ENCODE data around the gene ODAM. TPM values are rescaled to one million over a fixed set of nuclear protein-coding genes. Genes with fewer than 3 reads are reported as not detected.

Gene ODAM, protein sequence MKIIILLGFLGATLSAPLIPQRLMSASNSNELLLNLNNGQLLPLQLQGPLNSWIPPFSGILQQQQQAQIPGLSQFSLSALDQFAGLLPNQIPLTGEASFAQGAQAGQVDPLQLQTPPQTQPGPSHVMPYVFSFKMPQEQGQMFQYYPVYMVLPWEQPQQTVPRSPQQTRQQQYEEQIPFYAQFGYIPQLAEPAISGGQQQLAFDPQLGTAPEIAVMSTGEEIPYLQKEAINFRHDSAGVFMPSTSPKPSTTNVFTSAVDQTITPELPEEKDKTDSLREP
- total RNA-seq, result not detected in 2 replicates

DNA sequence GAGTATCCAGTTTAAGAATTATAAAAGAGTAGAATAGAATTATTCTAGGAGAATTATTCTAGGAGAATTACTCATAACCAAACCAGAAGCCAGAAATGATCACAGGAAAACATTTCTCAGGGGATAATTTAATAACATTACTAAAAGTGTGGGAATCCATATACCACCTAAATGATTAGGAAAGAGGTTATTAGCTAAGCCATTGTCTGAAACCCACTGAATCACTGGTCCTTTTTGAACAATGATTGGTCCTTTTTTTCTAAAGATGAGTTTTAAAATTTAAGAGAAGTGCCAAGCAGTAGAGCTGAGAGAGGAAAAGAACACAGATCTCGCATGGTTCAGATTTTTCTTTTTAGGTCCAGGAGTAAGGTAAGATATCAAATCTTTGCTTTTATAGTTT, at the start of gene ODAM:
Gene ODAM, plus strand, starts transcription at position 301 of the 400 bp plus-strand sequence. CDS start 819 bp downstream, outside the sequence.

DNA sequence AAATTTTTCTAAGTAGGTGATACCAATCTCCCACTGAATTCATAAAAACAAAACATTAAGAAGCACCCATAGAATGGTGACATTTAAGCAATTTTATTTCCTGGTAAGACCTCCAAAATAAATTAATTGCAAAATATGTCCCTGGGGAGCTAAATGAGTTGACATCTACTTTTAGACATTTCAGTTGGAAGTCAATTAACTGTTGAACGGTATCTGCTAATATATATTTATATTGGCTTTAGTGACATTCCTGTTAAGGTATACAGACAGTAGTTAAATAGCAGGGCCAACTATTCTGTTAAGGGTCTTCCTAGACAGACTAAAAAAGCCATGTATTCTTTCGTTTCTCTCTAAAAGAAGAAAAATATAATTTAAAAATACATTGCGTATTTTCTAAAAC, 41.6 kb upstream of the ODAM start, which contains the start of gene PRR27:
Gene PRR27, plus strand, starts transcription at position 301 of the 400 bp plus-strand sequence. CDS start 139 bp downstream, outside the sequence.

DNA sequence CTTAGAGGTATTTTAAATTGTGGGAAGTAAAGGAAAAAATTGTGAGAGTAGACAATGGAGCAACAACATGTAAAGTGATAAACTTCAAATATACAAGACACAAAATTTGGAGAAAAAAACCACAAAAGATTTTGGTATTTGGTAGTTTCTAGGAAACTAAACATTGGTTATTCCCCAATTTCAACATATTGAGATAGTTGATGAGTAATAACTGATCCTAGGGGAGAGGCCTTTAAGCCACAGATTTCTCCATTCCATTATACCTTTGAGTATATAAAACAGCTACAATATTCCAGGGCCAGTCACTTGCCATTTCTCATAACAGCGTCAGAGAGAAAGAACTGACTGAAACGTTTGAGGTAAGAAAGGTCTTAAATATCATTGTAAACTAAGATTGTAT, 30.3 kb downstream of the ODAM start, which contains the start of gene FDCSP:
Gene FDCSP, plus strand, starts transcription at position 301 of the 400 bp plus-strand sequence. CDS start 5,071 bp downstream, outside the sequence.

DNA sequence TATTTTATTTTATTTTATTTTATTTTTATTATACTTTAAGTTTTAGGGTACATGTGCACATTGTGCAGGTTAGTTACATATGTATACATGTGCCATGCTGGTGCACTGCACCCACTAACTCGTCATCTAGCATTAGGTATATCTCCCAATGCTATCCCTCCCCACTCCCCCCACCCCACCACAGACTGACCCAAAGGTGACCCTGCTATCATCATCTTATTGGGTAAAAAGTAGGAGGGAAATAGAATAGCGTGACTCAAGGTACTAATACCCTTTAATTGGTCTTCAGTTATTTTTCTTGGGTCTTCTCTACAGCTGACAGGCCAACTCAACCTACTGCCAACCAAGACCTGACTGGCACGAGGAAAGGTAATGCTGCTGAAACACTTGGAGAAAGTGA, 46.8 kb downstream of the ODAM start, which contains the start of gene CSN3:
Gene CSN3, plus strand, starts transcription at position 301 of the 400 bp plus-strand sequence. CDS start 2,223 bp downstream, outside the sequence.

Other genes with a start within 250 kb of the ODAM start
- gene CSN2, start 230.0 kb upstream of the ODAM start, total RNA-seq, result not detected in 2 replicates
- not detected in 2 replicates for gene STATH, start 199.8 kb upstream of the ODAM start, total RNA-seq
- not detected in 2 replicates for gene HTN3, start 167.3 kb upstream of the ODAM start, total RNA-seq
- gene HTN1, start 145.3 kb upstream of the ODAM start, total RNA-seq, result not detected in 2 replicates
- gene PRR27, start 41.5 kb upstream of the ODAM start, total RNA-seq, result not detected in 2 replicates
- not detected in 2 replicates for gene FDCSP, start 30.4 kb downstream of the ODAM start, total RNA-seq
- not detected in 2 replicates for gene CSN3, start 46.9 kb downstream of the ODAM start, total RNA-seq
- not detected in 2 replicates for gene CABS1, start 139.3 kb downstream of the ODAM start, total RNA-seq
- gene SMR3A, start 165.0 kb downstream of the ODAM start, total RNA-seq, result not detected in 2 replicates
- not detected in 2 replicates for gene SMR3B, start 187.4 kb downstream of the ODAM start, total RNA-seq
- not detected in 2 replicates for gene OPRPN, start 202.2 kb downstream of the ODAM start, total RNA-seq